ENCODE data around the gene ZNF562.

Gene ZNF562

GRCh38 chr19:9645472-9645871 is 29.4 kb downstream of the ZNF562 start:
- in situ Hi-C loops (cut with MboI; ENCODE audit: low sequenced_read_pairs) = no loop called here

- in situ Hi-C loops (cut with MboI; ENCODE audit: low sequenced_read_pairs) = no loop called here
These were observed 30.4 kb downstream of the ZNF562 start for GRCh38 chr19:9644472-9644871.

GRCh38 chr19:9641810-9642209 is 33.1 kb downstream of the ZNF562 start:
- in situ Hi-C loops (cut with MboI; ENCODE audit: low sequenced_read_pairs) = no loop called here

DNA sequence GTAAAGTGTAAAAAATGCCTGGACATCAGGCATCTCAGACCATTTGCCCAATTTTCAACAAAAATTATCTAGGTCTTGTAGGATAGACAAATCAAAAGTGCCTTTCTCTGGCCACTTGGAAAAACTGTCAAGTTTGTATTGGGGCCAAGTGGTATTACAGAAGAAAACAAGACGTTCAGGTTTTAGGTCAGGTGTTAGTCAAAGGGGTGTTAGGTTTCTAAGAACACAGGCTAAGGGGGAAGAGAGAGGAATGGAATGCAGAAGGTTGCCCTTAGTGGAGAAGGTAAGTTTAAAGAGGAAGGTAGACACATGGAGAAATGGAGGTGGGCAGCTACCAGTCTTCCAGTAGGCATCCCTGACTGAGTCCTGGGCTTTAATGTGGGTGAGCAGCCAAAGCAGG is 33.9 kb downstream of the ZNF562 start:
- in situ Hi-C loops (cut with MboI; ENCODE audit: low sequenced_read_pairs) = no loop called here

- in situ Hi-C loops (cut with MboI; ENCODE audit: low sequenced_read_pairs) = no loop called here
These were observed 38.9 kb downstream of the ZNF562 start for GRCh38 chr19:9636018-9636417.

- in situ Hi-C loops (cut with MboI; ENCODE audit: low sequenced_read_pairs) = loop anchor here (10.0 kb wide), 1 partner anchor 167 kb away; no protein-coding TSS in a partner anchor
These were observed 47.0 kb downstream of the ZNF562 start for GRCh38 chr19:9627856-9628255.

GRCh38 chr19:9622531-9622930 is 52.4 kb downstream of the ZNF562 start:
- in situ Hi-C loops (cut with MboI; ENCODE audit: low sequenced_read_pairs) = loop anchor here (10.0 kb wide), 1 partner anchor 172 kb away; no protein-coding TSS in a partner anchor

- in situ Hi-C loops (cut with MboI; ENCODE audit: low sequenced_read_pairs) = loop anchor here (10.0 kb wide), 1 partner anchor 173 kb away; no protein-coding TSS in a partner anchor
These were observed 53.5 kb downstream of the ZNF562 start, which contains the start of gene ZNF561 for GRCh38 chr19:9621156-9622037. Gene ZNF561, minus strand, starts transcription at chr19:9621232. Its CDS starts 1,776 bp downstream, at chr19:9619456.

DNA sequence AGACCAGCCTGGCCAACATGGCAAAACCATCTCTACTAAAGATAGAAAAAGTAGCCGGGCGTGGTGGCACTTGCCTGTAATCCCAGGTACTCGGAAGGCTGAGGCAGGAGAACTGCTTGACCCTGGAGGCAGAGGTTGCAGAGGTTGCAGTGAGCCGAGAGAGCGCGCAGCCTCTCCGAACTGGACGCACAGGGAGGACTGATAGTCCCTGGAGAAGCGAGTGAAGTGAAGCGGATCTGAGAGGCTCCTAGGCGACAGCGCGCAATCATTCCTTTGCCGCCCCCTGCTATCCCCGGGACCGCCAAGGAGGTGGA is 54.1 kb downstream of the ZNF562 start:
- in situ Hi-C loops (cut with MboI; ENCODE audit: low sequenced_read_pairs) = loop anchor here (10.0 kb wide), 1 partner anchor 174 kb away; no protein-coding TSS in a partner anchor

- in situ Hi-C loops (cut with MboI; ENCODE audit: low sequenced_read_pairs) = no loop called here
These were observed 59.1 kb downstream of the ZNF562 start for GRCh38 chr19:9615844-9616243.

DNA sequence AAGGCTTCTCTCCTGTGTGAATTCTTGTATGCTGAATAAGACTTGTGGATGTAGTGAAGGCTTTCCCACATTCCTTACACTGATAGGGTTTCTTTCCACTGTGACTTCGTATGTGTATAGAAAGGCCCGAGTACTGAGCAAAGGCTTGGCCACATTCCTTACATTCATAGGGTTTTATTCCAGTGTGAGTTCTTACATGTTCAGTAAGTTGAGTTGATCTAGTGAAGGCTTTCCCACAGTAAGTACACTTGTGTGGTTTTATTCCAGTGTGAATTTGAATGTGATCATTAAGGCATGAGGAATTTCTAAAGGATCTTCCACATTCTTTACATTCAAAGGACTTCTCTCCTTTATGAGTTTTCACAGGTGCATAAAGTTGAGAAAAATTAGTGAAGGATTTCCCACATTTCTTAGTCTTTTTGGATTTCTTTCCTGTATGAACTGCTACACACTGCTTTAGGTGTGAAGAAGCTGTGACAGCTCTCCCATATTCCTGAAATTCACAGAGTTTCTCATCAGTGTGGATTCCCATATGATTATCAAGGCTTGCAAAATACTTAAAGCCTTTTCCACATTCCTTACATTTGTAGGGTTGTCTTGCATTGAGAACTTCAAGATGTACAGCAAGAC is 64.3 kb downstream of the ZNF562 start:
- in situ Hi-C loops (cut with MboI; ENCODE audit: low sequenced_read_pairs) = no loop called here

DNA sequence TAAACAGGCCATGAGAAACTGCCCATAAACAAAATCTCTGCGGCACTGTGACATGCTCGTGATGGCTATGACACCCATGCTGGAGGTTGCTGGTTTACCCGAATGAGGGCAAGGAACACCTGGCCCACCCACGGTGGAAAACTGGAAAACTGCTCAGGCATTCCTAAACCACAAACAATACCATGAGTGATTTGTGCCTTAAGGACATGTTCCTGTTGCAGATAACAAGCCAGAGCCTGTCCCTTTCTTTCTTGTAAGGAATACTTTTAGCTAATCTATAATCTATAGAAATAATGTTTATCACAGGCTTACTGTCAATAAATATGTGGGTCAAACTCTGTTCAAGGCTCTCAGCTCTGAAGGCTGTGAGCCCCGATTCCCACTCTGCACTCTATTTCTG is 66.0 kb downstream of the ZNF562 start:
- in situ Hi-C loops (cut with MboI; ENCODE audit: low sequenced_read_pairs) = no loop called here

DNA sequence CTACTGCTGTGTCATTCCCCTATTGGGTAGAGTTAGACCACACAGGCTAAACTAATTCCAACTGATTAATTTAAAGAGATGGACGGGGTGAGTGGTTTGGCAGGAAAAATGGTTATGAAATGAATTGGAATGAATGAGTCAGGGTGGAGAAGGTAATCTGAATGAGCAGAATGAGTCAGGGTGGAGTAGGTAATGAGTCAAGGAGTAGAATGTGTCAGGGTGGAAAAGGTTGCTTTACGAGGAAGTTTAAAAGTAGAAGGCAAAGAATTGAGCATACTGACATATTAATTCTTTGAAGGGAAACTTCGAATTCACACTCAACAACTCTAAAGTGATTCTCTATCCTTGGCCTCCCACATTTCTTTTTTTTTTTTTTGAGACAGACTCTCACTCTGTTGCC is 77.9 kb downstream of the ZNF562 start:
- in situ Hi-C loops (cut with MboI; ENCODE audit: low sequenced_read_pairs) = no loop called here

Data from HL-60/S4 treated with phorbol 12-myristate 13-acetate at 8.2 ng/mL for 4 days and 3 days (cell line).